Measurements from ENCODE around the gene MARVELD2.
A peak's percentile ranks its signal among the peaks of the same experiment; 100 is the strongest.

The MARVELD2 gene

GRCh38 chr5:69492391-69492922, 77.5 kb downstream of the MARVELD2 start, which contains the start of gene OCLN (continued):
- no peak for TF ChIP-seq ZNF274 (IDR thresholded peaks at IDR 0.05; ENCODE audit: low read length)
- TF ChIP-seq ZNF274 (tag by site-specific recombination; IDR thresholded peaks at IDR 0.05; ENCODE audit: borderline replicate concordance) = no peak
- no peak for TF ChIP-seq ZNF664 (tag by site-specific recombination; IDR thresholded peaks at IDR 0.05)
- no peak; the same call in 1 of the 2 replicates for TF ChIP-seq TRIM28 (IDR thresholded peaks at IDR 0.05; ENCODE audit: borderline replicate concordance, low read length)
- TF ChIP-seq ZNF214 (tag by site-specific recombination; IDR thresholded peaks at IDR 0.05; ENCODE audit: borderline replicate concordance) = no peak
- peak; percentile 79 for TF ChIP-seq SP7 (tag by site-specific recombination; IDR thresholded peaks at IDR 0.05)
- no peak for TF ChIP-seq ZNF114 (tag by site-specific recombination; IDR thresholded peaks at IDR 0.05)
- no peak for TF ChIP-seq ZBTB21 (tag by site-specific recombination; IDR thresholded peaks at IDR 0.05)
- no peak for TF ChIP-seq ZNF311 (tag by site-specific recombination; IDR thresholded peaks at IDR 0.05; ENCODE audit: borderline replicate concordance)
- TF ChIP-seq ZNF707 (tag by site-specific recombination; IDR thresholded peaks at IDR 0.05) = no peak
- TF ChIP-seq SCRT1 (tag by site-specific recombination; IDR thresholded peaks at IDR 0.05; ENCODE audit: borderline replicate concordance) = peak; percentile 95
- peak; percentile 70 for TF ChIP-seq ZNF366 (tag by site-specific recombination; conservative IDR thresholded peaks at IDR 0.05)
- TF ChIP-seq ZNF830 (tag by site-specific recombination; IDR thresholded peaks at IDR 0.05; ENCODE audit: low read depth) = no peak
- TF ChIP-seq, protein P1, sequence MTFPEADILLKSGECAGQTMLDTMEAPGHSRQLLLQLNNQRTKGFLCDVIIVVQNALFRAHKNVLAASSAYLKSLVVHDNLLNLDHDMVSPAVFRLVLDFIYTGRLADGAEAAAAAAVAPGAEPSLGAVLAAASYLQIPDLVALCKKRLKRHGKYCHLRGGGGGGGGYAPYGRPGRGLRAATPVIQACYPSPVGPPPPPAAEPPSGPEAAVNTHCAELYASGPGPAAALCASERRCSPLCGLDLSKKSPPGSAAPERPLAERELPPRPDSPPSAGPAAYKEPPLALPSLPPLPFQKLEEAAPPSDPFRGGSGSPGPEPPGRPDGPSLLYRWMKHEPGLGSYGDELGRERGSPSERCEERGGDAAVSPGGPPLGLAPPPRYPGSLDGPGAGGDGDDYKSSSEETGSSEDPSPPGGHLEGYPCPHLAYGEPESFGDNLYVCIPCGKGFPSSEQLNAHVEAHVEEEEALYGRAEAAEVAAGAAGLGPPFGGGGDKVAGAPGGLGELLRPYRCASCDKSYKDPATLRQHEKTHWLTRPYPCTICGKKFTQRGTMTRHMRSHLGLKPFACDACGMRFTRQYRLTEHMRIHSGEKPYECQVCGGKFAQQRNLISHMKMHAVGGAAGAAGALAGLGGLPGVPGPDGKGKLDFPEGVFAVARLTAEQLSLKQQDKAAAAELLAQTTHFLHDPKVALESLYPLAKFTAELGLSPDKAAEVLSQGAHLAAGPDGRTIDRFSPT (tag by site-specific recombination; IDR thresholded peaks at IDR 0.05) = peak; percentile 97
- no peak for TF ChIP-seq ZNF658 (tag by site-specific recombination; IDR thresholded peaks at IDR 0.05)
- peak; percentile 93 for TF ChIP-seq ZNF501 (tag by site-specific recombination; IDR thresholded peaks at IDR 0.05)
- TF ChIP-seq, protein P2, sequence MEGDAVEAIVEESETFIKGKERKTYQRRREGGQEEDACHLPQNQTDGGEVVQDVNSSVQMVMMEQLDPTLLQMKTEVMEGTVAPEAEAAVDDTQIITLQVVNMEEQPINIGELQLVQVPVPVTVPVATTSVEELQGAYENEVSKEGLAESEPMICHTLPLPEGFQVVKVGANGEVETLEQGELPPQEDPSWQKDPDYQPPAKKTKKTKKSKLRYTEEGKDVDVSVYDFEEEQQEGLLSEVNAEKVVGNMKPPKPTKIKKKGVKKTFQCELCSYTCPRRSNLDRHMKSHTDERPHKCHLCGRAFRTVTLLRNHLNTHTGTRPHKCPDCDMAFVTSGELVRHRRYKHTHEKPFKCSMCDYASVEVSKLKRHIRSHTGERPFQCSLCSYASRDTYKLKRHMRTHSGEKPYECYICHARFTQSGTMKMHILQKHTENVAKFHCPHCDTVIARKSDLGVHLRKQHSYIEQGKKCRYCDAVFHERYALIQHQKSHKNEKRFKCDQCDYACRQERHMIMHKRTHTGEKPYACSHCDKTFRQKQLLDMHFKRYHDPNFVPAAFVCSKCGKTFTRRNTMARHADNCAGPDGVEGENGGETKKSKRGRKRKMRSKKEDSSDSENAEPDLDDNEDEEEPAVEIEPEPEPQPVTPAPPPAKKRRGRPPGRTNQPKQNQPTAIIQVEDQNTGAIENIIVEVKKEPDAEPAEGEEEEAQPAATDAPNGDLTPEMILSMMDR (tag by site-specific recombination; IDR thresholded peaks at IDR 0.05) = peak; percentile 85; the same call in 1 of the 2 replicates
- peak; percentile 74 for TF ChIP-seq GLIS1 (tag by site-specific recombination; IDR thresholded peaks at IDR 0.05)
- peak; percentile 39; the same call in 1 of the 2 replicates for TF ChIP-seq ZNF843 (tag by site-specific recombination; IDR thresholded peaks at IDR 0.05)
- peak; percentile 91 for TF ChIP-seq ZNF600 (tag by site-specific recombination; IDR thresholded peaks at IDR 0.05)

GRCh38 chr5:69492923-69493395, 78.0 kb downstream of the MARVELD2 start:
- Histone ChIP-seq H3K4me3 (ENCODE audit: low read depth, low read length) (peak overlapping the region; percentile 87), H3K4me1 (ENCODE audit: control insufficient read depth, insufficient read depth, low read length) (peaks cover 17% of the 10 kb centered on the region), H3K9me3 (ENCODE audit: control insufficient read depth, insufficient read depth, low read depth, low read length) (no peaks in the 10 kb centered on the region), H3K27ac (ENCODE audit: extremely low read depth, low read depth, low read length) (peak overlapping the region; percentile 93), H3K36me3 (ENCODE audit: control insufficient read depth in 2 of 2, insufficient read depth in 1 of 2, low read length in 2 of 2) (no peaks in the 10 kb centered on the region)
- CTCF ChIA-PET = interaction anchor here (0.7 to 1.0 kb wide), 2 partner anchors 399 to 468 kb away, joined by 3 read pairs; partner anchors contain the start of gene SLC30A5
- POLR2A ChIA-PET = interaction anchor here (1.2 to 1.5 kb wide), 4 partner anchors 9 to 28 kb away, joined by 4 to 8 read pairs (median 6); no protein-coding TSS in a partner anchor
- TF ChIP-seq ZNF501 (tag by site-specific recombination; IDR thresholded peaks at IDR 0.05) (no peak), GLIS1 (tag by site-specific recombination; IDR thresholded peaks at IDR 0.05) (peak; percentile 66), HOXC10 (CRISPR knock-in tag; IDR thresholded peaks at IDR 0.05) (0 out of 2 replicates have a peak, but pooled peaks have one; percentile 37), ZNF16 (tag by site-specific recombination; IDR thresholded peaks at IDR 0.05; ENCODE audit: low read depth) (peak; percentile 48; the same call in 1 of the 2 replicates), ZBTB48 (tag by site-specific recombination; IDR thresholded peaks at IDR 0.05) (peak; percentile 11; the same call in 1 of the 2 replicates), ZNF785 (tag by site-specific recombination; IDR thresholded peaks at IDR 0.05) (no peak), WT1 (tag by site-specific recombination; IDR thresholded peaks at IDR 0.05) (peak; percentile 8; the same call in 1 of the 2 replicates), ZNF558 (tag by site-specific recombination; IDR thresholded peaks at IDR 0.05) (peak; percentile 11; the same call in 1 of the 2 replicates), ZNF837 (tag by site-specific recombination; IDR thresholded peaks at IDR 0.05) (no peak), ZNF843 (tag by site-specific recombination; IDR thresholded peaks at IDR 0.05) (no peak), GFI1B (tag by site-specific recombination; IDR thresholded peaks at IDR 0.05) (no peak), ZNF600 (tag by site-specific recombination; IDR thresholded peaks at IDR 0.05) (peak; percentile 55), SCRT2 (tag by site-specific recombination; IDR thresholded peaks at IDR 0.05) (no peak), ZBTB21 (tag by site-specific recombination; IDR thresholded peaks at IDR 0.05) (no peak), ZBTB20 (tag by site-specific recombination; IDR thresholded peaks at IDR 0.05) (no peak)
- TF ChIP-seq, protein P3, sequence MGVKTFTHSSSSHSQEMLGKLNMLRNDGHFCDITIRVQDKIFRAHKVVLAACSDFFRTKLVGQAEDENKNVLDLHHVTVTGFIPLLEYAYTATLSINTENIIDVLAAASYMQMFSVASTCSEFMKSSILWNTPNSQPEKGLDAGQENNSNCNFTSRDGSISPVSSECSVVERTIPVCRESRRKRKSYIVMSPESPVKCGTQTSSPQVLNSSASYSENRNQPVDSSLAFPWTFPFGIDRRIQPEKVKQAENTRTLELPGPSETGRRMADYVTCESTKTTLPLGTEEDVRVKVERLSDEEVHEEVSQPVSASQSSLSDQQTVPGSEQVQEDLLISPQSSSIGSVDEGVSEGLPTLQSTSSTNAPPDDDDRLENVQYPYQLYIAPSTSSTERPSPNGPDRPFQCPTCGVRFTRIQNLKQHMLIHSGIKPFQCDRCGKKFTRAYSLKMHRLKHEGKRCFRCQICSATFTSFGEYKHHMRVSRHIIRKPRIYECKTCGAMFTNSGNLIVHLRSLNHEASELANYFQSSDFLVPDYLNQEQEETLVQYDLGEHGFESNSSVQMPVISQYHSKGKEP (tag by site-specific recombination; IDR thresholded peaks at IDR 0.05) = no peak

Data from HEK293 (cell line).